Aorta (tissue), 5 donors: ENCODE data around the gene ARID5B. TPM values are rescaled to one million over a fixed set of nuclear protein-coding genes. Genes with fewer than 3 reads are reported as not detected.

ENCODE experiments used
- ATAC-seq: fragments of 200-7000 bp; cut with Tn5 transposase; one replicate; pipeline ENCODE4 v1.9.1; 2022; ENCODE audit warnings: moderate library complexity; ENCODE audit not compliant: low FRiP score
- DNase-seq, 2 donors: peaks; one replicate each; pipeline ENCODE4 v3.0.0-alpha.2; 2020
- H3K27ac ChIP-seq, 2 donors: one replicate each; pipeline ENCODE4 v1.5.1; 2013; ENCODE audit warnings: low read length in 2 of 2, mild to moderate bottlenecking in 2 of 2, moderate library complexity in 2 of 2, control low read depth in 1 of 2, inconsistent platforms in 1 of 2, low read depth in 1 of 2
- H3K27me3 ChIP-seq, 2 donors: one replicate each; pipeline ENCODE4 v1.6.1; 2013; ENCODE audit warnings: control low read depth in 1 of 2, low read length in 1 of 2, mild to moderate bottlenecking in 1 of 2, moderate library complexity in 1 of 2; ENCODE audit not compliant: insufficient read depth in 2 of 2, control insufficient read depth in 1 of 2
- H3K36me3 ChIP-seq, 2 donors: one replicate each; pipeline ENCODE4 v1.6.1; 2013; ENCODE audit warnings: control low read depth in 1 of 2, low read length in 1 of 2, mild to moderate bottlenecking in 1 of 2; ENCODE audit not compliant: insufficient read depth in 2 of 2, control insufficient read depth in 1 of 2
- H3K4me1 ChIP-seq, 2 donors: one replicate each; pipeline ENCODE4 v1.6.1; 2013; ENCODE audit warnings: low read length in 2 of 2, control low read depth in 1 of 2, mild to moderate bottlenecking in 1 of 2, moderate library complexity in 1 of 2; ENCODE audit not compliant: insufficient read depth in 2 of 2, control insufficient read depth in 1 of 2
- H3K4me3 ChIP-seq, 2 donors: one replicate each; pipeline ENCODE4 v1.5.1; 2013; ENCODE audit warnings: low read length in 2 of 2, control low read depth in 1 of 2, mild to moderate bottlenecking in 1 of 2
- H3K9me3 ChIP-seq: one replicate; pipeline ENCODE4 v1.6.1; 2013; ENCODE audit warnings: mild to moderate bottlenecking, low read length; ENCODE audit not compliant: control insufficient read depth
- WGBS, 2 donors: extraction: QIAGEN DNeasy Blood & Tissue Kit; methylation state at CpG; one replicate each; pipeline ENCODE4 v1.1.7; 2013; 5-methylcytosine and 5-hydroxymethylcytosine counted together
- intact Hi-C, 2 donors: fragments of 100-400 bp; cut with DNase I; formaldehyde crosslinking; loops; one replicate each; pipeline versions ENCODE4 v1.14.2 to v1.15.0; 2022
- polyA plus RNA-seq, 2 donors: library from polyadenylated mRNA; stranded (reverse); fragments of 200-250 nt; gene quantifications; one replicate each; pipeline ENCODE4 v1.2.3, GENCODE V29; 2013
- total RNA-seq, 2 donors: library from RNA; stranded (reverse); fragmentation: NEBNext Ultra II Directional; extraction: Animal tissue kit (Norgen Biotek cat#: 25700); gene quantifications; one replicate each; pipeline ENCODE4 v1.2.1, GENCODE V29; 2021
- donor health status: healthy with polysubstance abuse.
- donor health status: Bipolar disorder and iron deficiency.
- donor health status: DM: no; HTN: no; CAD: no.
- donor health status: DM: no; HTN: no; CAD: no.
- donor health status: DM: yes; HTN: yes; CAD: no.

ARID5B gene
- total and polyA plus RNA-seq, 4 donors, result 7.8 to 143 (median 49.7) TPM

DNA sequence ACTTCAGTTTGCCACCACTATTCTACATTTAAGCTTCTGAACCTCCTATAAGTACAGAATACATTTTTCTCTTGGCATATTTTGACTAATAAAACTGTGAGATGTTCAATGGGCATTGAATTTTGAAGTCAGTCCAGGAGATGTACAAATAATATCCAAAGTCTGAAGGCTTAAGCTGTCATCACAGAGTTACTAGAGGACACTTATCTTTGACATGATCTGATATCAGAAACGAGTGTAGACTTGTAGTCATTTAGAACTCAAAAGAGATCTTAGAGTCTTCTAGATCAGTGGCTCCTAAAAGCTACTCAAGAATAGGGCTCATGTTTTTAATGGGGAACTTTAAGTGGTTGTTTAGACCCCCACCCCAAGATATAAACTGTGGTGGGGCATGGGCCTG, 160.5 kb downstream of the ARID5B start:
- DNase-seq (no peak), ATAC-seq (no peak)
- H3K27ac ChIP-seq, result no peak overlapping the region
- no peaks in the 10 kb centered on the region for H3K27me3 ChIP-seq
- H3K4me3 ChIP-seq, result no peak overlapping the region
- H3K36me3 ChIP-seq, result peaks cover 7 to 9% of the 10 kb centered on the region in 2 donors
- H3K9me3 ChIP-seq, result no peaks in the 10 kb centered on the region
- intact Hi-C loops, result no loop called here
- H3K4me1 ChIP-seq, result peaks cover 8 to 14% of the 10 kb centered on the region in 2 donors
- 23 to 31% methylated on average over 1 of the region's 1 CpG for WGBS, 2 donors

- peaks cover 9 to 18% of the 10 kb centered on the region in 2 donors for H3K4me1 ChIP-seq
- ATAC-seq, result no peak
- 94 to 96% methylated on average over 4 of the region's 4 CpGs for WGBS, 2 donors
- no peak for DNase-seq
- no peaks in the 10 kb centered on the region for H3K27me3 ChIP-seq
- intact Hi-C loops, result no loop called here
- no peak overlapping the region for H3K27ac ChIP-seq
- peaks cover 8 to 9% of the 10 kb centered on the region in 2 donors for H3K36me3 ChIP-seq
- no peaks in the 10 kb centered on the region for H3K9me3 ChIP-seq
- no peak overlapping the region for H3K4me3 ChIP-seq
Observed at GRCh38 chr10:62062752-62063512, 161.4 kb downstream of the ARID5B start.

DNA sequence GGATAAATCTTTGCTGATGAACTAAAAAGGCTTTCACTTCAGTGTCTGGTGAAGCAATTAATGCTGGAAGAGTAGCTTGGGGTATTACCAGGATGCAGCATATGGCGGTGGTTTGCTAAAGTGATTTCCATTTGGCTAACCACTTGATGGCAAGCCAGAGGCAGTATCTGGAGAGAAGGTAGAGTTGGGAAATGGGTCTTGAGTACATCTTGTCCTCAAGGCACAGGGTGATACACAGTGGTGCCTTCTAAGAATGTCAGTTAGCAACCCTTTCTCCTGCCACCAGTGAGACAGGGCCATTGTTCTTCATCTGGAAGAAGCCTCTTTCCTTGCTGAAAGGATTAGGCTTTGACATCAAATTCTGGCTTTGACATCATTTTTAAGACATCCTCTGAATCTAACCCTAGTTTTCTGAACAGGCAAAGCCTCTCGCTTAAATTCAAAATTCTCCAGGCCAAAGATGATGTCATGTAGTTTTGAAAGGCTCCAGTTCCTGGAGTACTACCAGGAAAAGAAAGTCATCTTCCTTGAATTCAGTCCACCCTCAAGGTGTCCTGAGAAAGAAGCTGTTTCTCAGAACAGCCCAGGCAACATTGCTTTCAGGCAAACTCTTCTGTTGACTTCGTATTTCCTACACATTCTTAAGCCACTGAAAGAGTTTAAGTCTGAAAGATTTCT, 162.4 kb downstream of the ARID5B start:
- peak; percentile 52 for ATAC-seq
- Histone ChIP-seq H3K36me3 (peaks cover 8 to 9% of the 10 kb centered on the region in 2 donors), H3K9me3 (no peaks in the 10 kb centered on the region), H3K4me1 (peaks cover 9 to 12% of the 10 kb centered on the region in 2 donors), H3K4me3 (no peak overlapping the region), H3K27me3 (no peaks in the 10 kb centered on the region), H3K27ac (peak overlapping the region in 1 of 2 donors; percentile 41)
- no peak for DNase-seq
- intact Hi-C loops, result no loop called here
- WGBS, 2 donors, result 42 to 46% methylated on average over 3 of the region's 3 CpGs

GRCh38 chr10:62067560-62067959, 166.1 kb downstream of the ARID5B start:
- WGBS, 2 donors, result 96 to 100% methylated on average over 1 of the region's 1 CpG
- Histone ChIP-seq H3K9me3 (no peaks in the 10 kb centered on the region), H3K36me3 (peaks cover 7 to 9% of the 10 kb centered on the region in 2 donors), H3K4me3 (no peak overlapping the region), H3K27ac (no peak overlapping the region), H3K27me3 (no peaks in the 10 kb centered on the region), H3K4me1 (peaks cover 8 to 10% of the 10 kb centered on the region in 2 donors)
- intact Hi-C loops, result loop anchor here in 1 of 2 donors (1.0 kb wide), 1 partner anchor 71 kb away; no protein-coding TSS in a partner anchor
- ATAC-seq (no peak), DNase-seq (no peak)

GRCh38 chr10:62068464-62068863, 167.0 kb downstream of the ARID5B start:
- Histone ChIP-seq H3K36me3 (peaks cover 7 to 9% of the 10 kb centered on the region in 2 donors), H3K4me1 (peaks cover 11 to 14% of the 10 kb centered on the region in 2 donors), H3K27ac (no peak overlapping the region), H3K27me3 (no peaks in the 10 kb centered on the region), H3K9me3 (no peaks in the 10 kb centered on the region), H3K4me3 (no peak overlapping the region)
- WGBS, 2 donors, result 75 to 81% methylated on average over 7 of the region's 7 CpGs
- DNase-seq (no peak), ATAC-seq (no peak)
- intact Hi-C loops, result no loop called here

GRCh38 chr10:62069452-62070178, 168.1 kb downstream of the ARID5B start:
- H3K4me3 ChIP-seq, result no peak overlapping the region
- peaks cover 9 to 11% of the 10 kb centered on the region in 2 donors for H3K4me1 ChIP-seq
- DNase-seq (no peak), ATAC-seq (no peak)
- H3K36me3 ChIP-seq, result peaks cover 7 to 9% of the 10 kb centered on the region in 2 donors
- H3K9me3 ChIP-seq, result no peaks in the 10 kb centered on the region
- H3K27me3 ChIP-seq, result no peaks in the 10 kb centered on the region
- intact Hi-C loops, result no loop called here
- H3K27ac ChIP-seq, result no peak overlapping the region
- 55 to 56% methylated on average over 8 of the region's 8 CpGs for WGBS, 2 donors

DNA sequence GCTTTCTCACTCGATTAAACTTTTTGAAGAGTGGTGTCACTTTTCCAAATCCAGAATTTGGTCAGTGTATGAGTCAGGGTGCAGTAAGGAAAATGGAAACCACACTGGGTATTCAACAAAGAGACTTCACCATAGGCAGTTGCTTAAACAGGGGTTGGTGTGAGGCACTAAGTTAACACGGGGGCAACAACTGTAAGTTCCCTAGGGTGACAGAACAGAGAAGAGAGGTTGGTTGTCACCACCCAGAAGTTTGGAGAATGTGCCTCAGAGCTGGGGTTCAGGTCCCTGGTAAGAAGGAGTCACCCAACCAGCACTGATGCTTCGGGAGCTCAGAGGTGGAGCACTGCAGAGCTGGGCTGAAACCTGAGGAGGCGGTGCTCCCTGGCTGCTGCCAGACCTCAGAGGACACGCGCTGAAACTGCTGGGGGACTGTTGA, 170.4 kb downstream of the ARID5B start:
- Histone ChIP-seq H3K36me3 (peaks cover under 1 to 4% of the 10 kb centered on the region in 2 donors), H3K4me1 (peaks cover 9 to 15% of the 10 kb centered on the region in 2 donors), H3K27ac (no peak overlapping the region), H3K27me3 (no peaks in the 10 kb centered on the region), H3K4me3 (no peak overlapping the region), H3K9me3 (no peaks in the 10 kb centered on the region)
- 66 to 74% methylated on average over 6 of the region's 6 CpGs for WGBS, 2 donors
- intact Hi-C loops, result no loop called here
- DNase-seq (no peak), ATAC-seq (no peak)

DNA sequence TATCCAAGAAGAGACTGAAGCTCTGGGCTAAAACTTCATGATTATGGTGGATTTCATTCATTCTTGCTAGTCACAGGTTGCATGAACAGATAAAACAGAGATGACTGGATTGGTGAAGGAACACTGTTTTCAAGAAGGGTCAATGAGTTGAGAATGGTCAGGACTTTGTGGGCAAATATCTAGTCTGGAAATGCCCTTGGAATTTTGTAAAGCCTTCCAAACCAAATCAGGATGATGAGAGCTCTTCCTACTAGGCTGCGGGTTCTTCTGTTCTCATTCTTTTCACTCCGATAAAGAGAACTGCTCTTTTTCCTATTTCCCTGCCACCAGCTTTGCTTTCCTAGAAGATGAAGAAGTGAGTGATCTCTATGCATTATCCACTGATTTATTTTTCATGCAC, 171.4 kb downstream of the ARID5B start:
- WGBS, 2 donors, result 39 to 52% methylated on average over 2 of the region's 2 CpGs
- ATAC-seq (no peak), DNase-seq (no peak)
- no peak overlapping the region for H3K4me3 ChIP-seq
- peaks cover 0 to 2% of the 10 kb centered on the region in 2 donors for H3K36me3 ChIP-seq
- H3K4me1 ChIP-seq, result peaks cover 7 to 12% of the 10 kb centered on the region in 2 donors
- intact Hi-C loops, result no loop called here
- peak overlapping the region in 1 of 2 donors; percentile 9 for H3K27ac ChIP-seq
- H3K9me3 ChIP-seq, result no peaks in the 10 kb centered on the region
- no peaks in the 10 kb centered on the region for H3K27me3 ChIP-seq
